Progenitor cell of endocrine pancreas (in vitro differentiated cells): ENCODE results near the gene MDP1. TPM values are rescaled to one million over a fixed set of nuclear protein-coding genes. Genes with fewer than 3 reads are reported as not detected.
"Not testable (repeated sequence)": the region's sequence is repeated elsewhere in the genome, so short reads cannot be mapped to it uniquely, and the experiment has no call there.

ENCODE experiments used
- DNase-seq: peaks from one replicate; pipeline ENCODE4 v3.0.0; 2021; ENCODE audit warnings: low spot score; ENCODE audit not compliant: unreplicated experiment
- H3K27ac Mint-ChIP-seq: 2 replicates; pipeline ENCODE4 v1.8.0; 2021; ENCODE audit warnings: mild to moderate bottlenecking, moderate library complexity, mixed read lengths
- H3K27me3 Mint-ChIP-seq: 2 replicates; pipeline ENCODE4 v1.8.0; 2021; ENCODE audit warnings: mixed read lengths
- H3K36me3 Mint-ChIP-seq: 2 replicates; pipeline ENCODE4 v1.8.0; 2022; ENCODE audit warnings: mixed read lengths; ENCODE audit not compliant: insufficient read depth
- H3K4me1 Mint-ChIP-seq: 2 replicates; pipeline ENCODE4 v1.8.0; 2021; ENCODE audit warnings: low read depth, mixed read lengths
- H3K4me3 Mint-ChIP-seq: 2 replicates; pipeline ENCODE4 v1.8.0; 2021; ENCODE audit warnings: low read depth, mild to moderate bottlenecking, moderate library complexity, mixed read lengths
- H3K9me3 Mint-ChIP-seq: 2 replicates; pipeline ENCODE4 v1.8.0; 2021; ENCODE audit warnings: low read depth, mixed read lengths
- total RNA-seq: library from RNA; stranded (reverse); gene quantifications from 2 replicates; pipeline ENCODE4 v1.2.1, GENCODE V29; 2021
- TF ChIP-seq, protein P1 (sequence below): fragments of 200-600 bp; sonication (generic); IDR thresholded peaks from one replicate; pipeline ENCODE4 v1.5.0; 2021; ENCODE audit warnings: antibody characterized with exemption, mild to moderate bottlenecking; ENCODE audit not compliant: unreplicated experiment

Gene MDP1
- total RNA-seq, 1 donor from 2014 or later, result 15.2 TPM

DNA sequence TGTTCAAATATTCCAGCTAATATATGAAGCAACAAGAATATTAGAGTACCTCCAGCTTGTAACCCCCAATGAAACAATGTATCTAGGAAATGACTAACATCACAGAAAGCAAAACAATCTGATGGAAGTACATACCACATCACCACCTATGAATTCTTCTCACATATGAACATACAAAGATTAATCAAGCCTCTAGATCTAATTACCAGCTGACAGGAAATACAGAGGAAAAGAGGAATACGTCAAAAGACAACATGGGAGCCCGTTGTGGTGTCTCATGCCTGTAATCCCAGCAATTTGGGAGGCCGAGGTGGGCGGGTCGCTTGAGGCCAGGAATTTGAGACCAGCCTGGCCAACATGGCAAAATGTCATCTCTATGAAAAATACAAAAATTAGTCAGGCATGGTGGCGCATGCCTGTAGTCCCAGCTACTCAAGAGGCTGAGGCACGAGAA, 8.8 kb upstream of the MDP1 start:
- Mint-ChIP-seq H3K36me3 (no peaks in the 10 kb centered on the region), H3K27ac (peak overlapping the region; percentile 10)

DNA sequence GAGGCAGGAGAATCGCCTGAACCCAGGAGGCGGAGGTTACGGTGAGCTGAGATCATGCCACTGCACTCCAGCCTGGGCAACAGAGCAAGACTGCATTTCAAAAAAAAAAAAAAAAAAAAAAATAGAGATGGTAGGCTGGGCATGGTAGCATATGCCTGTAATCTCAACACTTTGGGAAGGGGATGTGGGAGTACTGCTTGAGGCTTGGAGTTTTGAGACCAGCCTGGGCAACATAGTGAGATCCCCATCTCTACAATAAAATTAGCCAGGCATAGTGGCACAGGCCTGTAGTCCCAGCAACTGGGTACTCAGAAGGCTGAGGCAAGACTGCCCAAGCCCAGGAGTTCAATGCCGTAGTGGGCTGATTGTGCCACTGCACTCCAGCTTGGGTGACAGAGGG, 7.1 kb upstream of the MDP1 start:
- H3K9me3 Mint-ChIP-seq, H3K27me3 Mint-ChIP-seq, H3K36me3 Mint-ChIP-seq, H3K4me1 Mint-ChIP-seq, H3K27ac Mint-ChIP-seq, H3K4me3 Mint-ChIP-seq, DNase-seq: not testable (repeated sequence)

More for the DNA sequence above, 8.8 kb upstream of the MDP1 start:
- no peaks in the 10 kb centered on the region for H3K27me3 Mint-ChIP-seq
- no peak overlapping the region for H3K4me3 Mint-ChIP-seq
- no peaks in the 10 kb centered on the region for H3K4me1 Mint-ChIP-seq
- no peaks in the 10 kb centered on the region for H3K9me3 Mint-ChIP-seq
- no peak for DNase-seq
- TF ChIP-seq, protein P1, sequence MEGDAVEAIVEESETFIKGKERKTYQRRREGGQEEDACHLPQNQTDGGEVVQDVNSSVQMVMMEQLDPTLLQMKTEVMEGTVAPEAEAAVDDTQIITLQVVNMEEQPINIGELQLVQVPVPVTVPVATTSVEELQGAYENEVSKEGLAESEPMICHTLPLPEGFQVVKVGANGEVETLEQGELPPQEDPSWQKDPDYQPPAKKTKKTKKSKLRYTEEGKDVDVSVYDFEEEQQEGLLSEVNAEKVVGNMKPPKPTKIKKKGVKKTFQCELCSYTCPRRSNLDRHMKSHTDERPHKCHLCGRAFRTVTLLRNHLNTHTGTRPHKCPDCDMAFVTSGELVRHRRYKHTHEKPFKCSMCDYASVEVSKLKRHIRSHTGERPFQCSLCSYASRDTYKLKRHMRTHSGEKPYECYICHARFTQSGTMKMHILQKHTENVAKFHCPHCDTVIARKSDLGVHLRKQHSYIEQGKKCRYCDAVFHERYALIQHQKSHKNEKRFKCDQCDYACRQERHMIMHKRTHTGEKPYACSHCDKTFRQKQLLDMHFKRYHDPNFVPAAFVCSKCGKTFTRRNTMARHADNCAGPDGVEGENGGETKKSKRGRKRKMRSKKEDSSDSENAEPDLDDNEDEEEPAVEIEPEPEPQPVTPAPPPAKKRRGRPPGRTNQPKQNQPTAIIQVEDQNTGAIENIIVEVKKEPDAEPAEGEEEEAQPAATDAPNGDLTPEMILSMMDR, result no peak

DNA sequence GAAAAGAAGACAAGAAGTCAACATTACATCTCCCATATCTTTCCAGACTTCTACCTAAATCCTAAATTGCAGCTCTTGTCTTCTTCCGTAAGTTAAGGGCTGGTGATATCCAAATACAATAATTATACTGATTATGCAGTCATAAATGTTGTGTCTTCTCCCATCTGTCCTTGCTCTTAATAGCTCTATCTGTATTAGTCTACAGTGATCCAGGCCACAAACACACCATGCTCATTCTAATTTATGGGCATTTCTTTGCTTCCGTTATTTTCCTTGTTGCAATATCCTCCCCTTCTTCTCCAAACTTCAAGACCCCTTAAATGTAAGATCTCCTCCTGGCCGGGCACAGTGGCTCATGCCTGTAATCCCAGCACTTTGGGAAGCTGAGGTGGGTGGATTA, 3.7 kb upstream of the MDP1 start:
- Mint-ChIP-seq H3K27ac (no peak overlapping the region), H3K36me3 (no peaks in the 10 kb centered on the region), H3K4me1 (peaks cover 9% of the 10 kb centered on the region), H3K9me3 (no peaks in the 10 kb centered on the region), H3K4me3 (no peak overlapping the region), H3K27me3 (no peaks in the 10 kb centered on the region)
- no peak for DNase-seq
- TF ChIP-seq, protein P1, result no peak

DNA sequence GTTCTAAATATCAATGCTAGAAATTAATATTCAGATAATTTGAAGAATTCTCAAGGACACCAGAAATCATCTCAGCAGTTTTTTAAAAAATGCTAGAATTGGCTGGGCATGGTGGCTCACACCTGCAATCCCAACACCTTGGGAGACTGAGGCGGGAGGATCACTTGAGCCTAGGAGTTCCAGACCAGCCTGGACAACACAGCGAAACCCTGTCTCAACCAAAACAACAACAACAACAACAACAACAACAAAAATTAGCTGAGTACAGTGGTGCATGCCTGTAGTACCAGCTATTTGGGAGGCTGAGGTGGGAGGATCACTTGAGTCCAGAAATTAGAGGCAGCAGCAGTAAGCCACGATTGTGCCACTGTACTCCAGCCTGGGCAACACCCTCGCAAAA, 3.2 kb upstream of the MDP1 start:
- no peaks in the 10 kb centered on the region for H3K9me3 Mint-ChIP-seq
- no peaks in the 10 kb centered on the region for H3K36me3 Mint-ChIP-seq
- peaks cover 13% of the 10 kb centered on the region for H3K4me1 Mint-ChIP-seq
- H3K27ac Mint-ChIP-seq, result no peak overlapping the region
- no peak for DNase-seq
- no peaks in the 10 kb centered on the region for H3K27me3 Mint-ChIP-seq
- TF ChIP-seq, protein P1, result no peak
- H3K4me3 Mint-ChIP-seq, result no peak overlapping the region

DNA sequence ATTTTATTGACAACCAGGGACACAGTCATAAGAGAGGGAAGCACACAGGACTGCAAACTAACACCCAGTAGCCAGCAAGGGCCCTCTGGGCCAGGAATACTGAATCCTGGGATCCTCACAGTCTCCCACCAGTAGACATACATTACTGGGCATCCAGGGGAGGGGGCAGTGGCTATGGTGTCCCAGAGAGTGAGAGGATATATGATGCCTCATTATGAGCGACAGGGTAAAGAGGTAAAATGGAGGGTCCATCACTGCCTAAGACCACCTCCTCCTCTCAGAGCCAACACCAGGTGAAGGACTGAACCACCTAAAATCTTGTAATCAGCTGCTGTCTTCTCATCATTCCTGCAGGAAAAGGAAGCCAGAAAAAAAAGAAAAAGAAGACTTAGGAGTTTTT, 1.0 kb upstream of the MDP1 start:
- H3K4me3 Mint-ChIP-seq, H3K36me3 Mint-ChIP-seq, DNase-seq, H3K9me3 Mint-ChIP-seq, H3K27me3 Mint-ChIP-seq: not testable (repeated sequence)
- H3K27ac Mint-ChIP-seq, result peak overlapping the region; percentile 67
- peaks cover 22% of the 10 kb centered on the region for H3K4me1 Mint-ChIP-seq

DNA sequence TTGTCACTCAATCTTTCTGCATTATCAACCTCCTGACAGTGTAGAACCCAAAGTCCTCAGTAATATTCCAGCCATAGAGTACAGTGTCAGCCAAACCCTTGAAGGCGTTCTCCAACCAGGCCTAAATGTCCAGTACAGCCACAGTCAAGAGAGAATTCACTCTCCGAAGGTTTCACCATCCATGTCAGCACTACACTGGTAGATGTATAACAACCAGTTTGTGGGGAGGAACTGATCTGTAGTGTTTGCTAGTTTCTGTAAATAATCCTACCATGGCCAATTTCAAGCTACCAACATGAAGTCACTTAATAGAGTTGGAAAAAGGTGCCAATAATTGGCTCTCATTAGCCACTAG, 456 bp upstream of the MDP1 start:
- no peak for DNase-seq
- peak overlapping the region; percentile 95 for H3K27ac Mint-ChIP-seq
- H3K4me3 Mint-ChIP-seq, result peak overlapping the region; percentile 88
- no peaks in the 10 kb centered on the region for H3K27me3 Mint-ChIP-seq
- TF ChIP-seq, protein P1, result no peak
- H3K36me3 Mint-ChIP-seq, result peaks cover 4% of the 10 kb centered on the region
- H3K9me3 Mint-ChIP-seq, result no peaks in the 10 kb centered on the region
- peaks cover 22% of the 10 kb centered on the region for H3K4me1 Mint-ChIP-seq
